Skeletal muscle tissue (tissue), 4 donors: ENCODE measurements around the gene RAB13. TPM values are rescaled to one million over a fixed set of nuclear protein-coding genes. Genes with fewer than 3 reads are reported as not detected.
"Not testable (repeated sequence)": the region's sequence is repeated elsewhere in the genome, so short reads cannot be mapped to it uniquely, and the experiment has no call there.

Source experiments
- H3K27ac ChIP-seq: one replicate; pipeline ENCODE4 v1.7.0; 2013; ENCODE audit warnings: mild to moderate bottlenecking, low read depth, low read length, inconsistent platforms
- H3K27me3 ChIP-seq, 3 donors: one replicate each; pipeline ENCODE4 v1.7.0; 2013; ENCODE audit warnings: low read length in 3 of 3; ENCODE audit not compliant: control insufficient read depth in 3 of 3, insufficient read depth in 3 of 3
- H3K36me3 ChIP-seq, 3 donors: one replicate each; pipeline ENCODE4 v1.7.0; 2013; ENCODE audit warnings: low read length in 3 of 3; ENCODE audit not compliant: control insufficient read depth in 3 of 3, insufficient read depth in 3 of 3
- H3K4me1 ChIP-seq, 3 donors: one replicate each; pipeline ENCODE4 v1.7.0; 2013; ENCODE audit warnings: low read length in 3 of 3, mild to moderate bottlenecking in 3 of 3; ENCODE audit not compliant: control insufficient read depth in 3 of 3, insufficient read depth in 3 of 3
- H3K4me3 ChIP-seq, 3 donors: one replicate each; pipeline ENCODE4 v1.7.0; 2013; ENCODE audit warnings: low read length in 3 of 3
- H3K9ac ChIP-seq, 3 donors: one replicate each; pipeline ENCODE4 v1.7.0; 2013; ENCODE audit warnings: low read length in 3 of 3, mild to moderate bottlenecking in 3 of 3, moderate library complexity in 2 of 3, low read depth in 1 of 3
- H3K9me3 ChIP-seq, 3 donors: one replicate each; pipeline ENCODE4 v1.7.0; 2013; ENCODE audit warnings: low read length in 3 of 3; ENCODE audit not compliant: control insufficient read depth in 3 of 3
- total RNA-seq: library from RNA; depleted of rRNA; stranded (reverse); fragments of >200 nt; gene quantifications from one replicate; pipeline ENCODE4 v1.2.3, GENCODE V29; 2014
- donor health status: Osteomylitis.

Gene RAB13
- total RNA-seq, 1 donor from 2014 or later = 18.3 TPM

DNA sequence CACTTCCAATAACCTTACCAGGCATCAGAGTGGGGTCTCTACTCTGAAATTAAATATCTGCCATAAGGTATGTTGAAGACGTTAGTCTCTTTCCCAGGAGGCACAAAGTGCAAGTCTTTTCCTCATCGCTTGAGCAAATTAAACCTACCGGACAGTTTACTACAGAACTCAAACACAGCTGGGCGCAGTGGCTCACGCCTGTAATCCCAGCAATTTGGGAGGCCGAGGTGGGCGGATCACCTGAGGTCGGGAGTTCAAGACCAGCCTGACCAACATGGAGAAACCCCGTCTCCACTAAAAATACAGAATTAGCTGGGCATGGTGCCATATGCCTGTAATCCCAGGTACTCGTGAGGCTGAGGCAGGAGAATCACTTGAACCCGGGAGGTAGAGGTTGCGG, 7.0 kb downstream of the RAB13 start:
- not testable (repeated sequence) for H3K4me3 ChIP-seq, H3K27me3 ChIP-seq, H3K9me3 ChIP-seq, H3K9ac ChIP-seq
- Histone ChIP-seq H3K27ac (peak overlapping the region; percentile 89), H3K4me1 (peaks cover 21 to 26% (median 26%) of the 10 kb centered on the region in 3 donors), H3K36me3 (peaks cover 13 to 26% (median 15%) of the 10 kb centered on the region in 3 donors)

DNA sequence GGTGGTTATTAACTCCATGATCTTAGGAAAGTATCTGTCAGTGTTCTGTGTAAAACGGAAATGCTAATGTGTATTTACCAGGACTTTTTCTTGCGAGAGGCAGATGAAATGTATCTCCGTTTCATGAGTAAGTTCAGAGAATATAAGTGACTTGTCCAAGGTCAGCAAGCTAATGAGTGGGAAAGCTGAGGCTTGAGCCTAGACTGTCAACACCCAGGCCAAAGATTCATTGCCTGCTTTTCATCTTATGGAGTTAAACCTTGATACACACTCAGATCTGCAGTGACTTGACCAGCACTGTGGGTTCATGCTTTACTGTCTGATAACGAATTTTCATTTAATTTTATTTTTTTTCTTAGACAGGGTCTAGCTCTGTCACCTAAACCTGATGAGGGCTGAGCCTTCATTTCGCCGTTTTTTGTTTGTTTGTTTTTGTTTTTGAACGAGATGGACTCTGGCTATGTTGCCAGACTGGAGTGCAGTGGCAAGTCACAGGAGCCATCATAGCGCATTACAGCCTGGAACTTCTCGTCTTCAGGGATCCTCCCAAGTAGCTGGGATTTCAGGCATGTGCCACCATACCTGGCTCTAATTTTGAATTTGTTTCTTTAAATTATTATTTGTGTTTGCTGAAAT, 7.7 kb downstream of the RAB13 start:
- Histone ChIP-seq H3K27ac (peak overlapping the region; percentile 89), H3K9ac (peak overlapping the region; percentile 91 to 99 (median 97)), H3K9me3 (no peaks in the 10 kb centered on the region)

DNA sequence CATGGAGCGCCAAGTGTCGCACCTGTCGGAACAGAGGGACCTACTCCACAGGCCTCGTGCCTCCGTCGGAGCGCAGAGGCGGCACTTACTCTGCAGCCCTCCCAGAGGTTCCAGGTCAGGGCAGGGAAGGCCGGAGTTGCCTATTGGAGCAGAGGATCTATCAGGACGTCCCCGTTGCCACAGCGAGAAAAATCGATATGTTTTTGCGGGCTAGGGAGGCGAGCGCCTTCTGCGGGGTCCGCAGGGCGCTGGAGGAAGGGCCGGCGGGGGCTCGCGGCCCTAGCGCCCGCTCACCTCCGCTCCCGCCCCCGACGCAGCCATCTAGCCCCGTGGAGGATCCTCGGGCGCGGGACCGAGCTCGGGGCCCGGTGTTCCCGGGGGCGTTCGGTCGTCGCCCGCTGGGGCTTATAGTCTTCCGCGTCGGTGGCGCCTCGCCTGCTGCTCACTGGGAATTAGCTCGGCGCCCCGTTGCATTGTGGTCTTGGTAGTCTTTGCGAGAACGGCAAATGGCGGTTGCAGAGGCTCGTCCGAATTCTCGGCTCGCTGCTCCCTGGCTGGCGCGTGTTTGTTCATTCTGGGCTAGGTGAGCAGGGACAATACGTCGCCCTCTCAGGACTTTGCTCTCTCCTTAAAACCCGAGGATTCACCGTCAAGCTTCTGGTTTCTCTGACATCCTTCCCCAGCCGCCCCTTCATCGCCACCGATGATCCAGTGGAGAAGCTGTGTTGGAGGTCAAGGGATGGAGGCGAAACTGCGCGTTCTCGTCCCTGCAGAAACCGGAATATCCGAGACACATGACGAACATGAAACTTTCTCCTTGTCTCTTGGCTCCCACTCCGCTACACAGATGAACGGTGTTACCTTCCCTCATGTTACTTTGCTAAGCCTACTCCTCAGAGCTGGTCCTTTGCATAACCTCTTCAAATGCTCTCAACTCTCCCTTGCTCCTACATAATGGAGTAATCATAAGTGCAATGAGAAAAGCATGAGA, 8.6 kb downstream of the RAB13 start, which contains the start of gene JTB:
Gene JTB, minus strand, starts transcription at position 425 of the 991 bp plus-strand sequence. Its CDS starts 422 bp downstream, at position 3.
- Histone ChIP-seq H3K9ac (peak within 1 kb of the TSS; percentile 91 to 99 (median 97)), H3K27me3 (no peaks in the 10 kb centered on the region), H3K27ac (peak within 1 kb of the TSS; percentile 89), H3K9me3 (no peaks in the 10 kb centered on the region), H3K4me3 (peak within 1 kb of the TSS; percentile 83 to 95 (median 84)), H3K4me1 (peaks cover 21 to 26% (median 26%) of the 10 kb centered on the region in 3 donors), H3K36me3 (peaks cover 20 to 34% (median 26%) of the 10 kb centered on the region in 3 donors)

More for the DNA sequence above, 7.7 kb downstream of the RAB13 start:
- Histone ChIP-seq H3K36me3 (peaks cover 20 to 31% (median 20%) of the 10 kb centered on the region in 3 donors), H3K4me1 (peaks cover 21 to 26% (median 26%) of the 10 kb centered on the region in 3 donors), H3K27me3 (no peaks in the 10 kb centered on the region), H3K4me3 (peak overlapping the region; percentile 83 to 95 (median 84))

DNA sequence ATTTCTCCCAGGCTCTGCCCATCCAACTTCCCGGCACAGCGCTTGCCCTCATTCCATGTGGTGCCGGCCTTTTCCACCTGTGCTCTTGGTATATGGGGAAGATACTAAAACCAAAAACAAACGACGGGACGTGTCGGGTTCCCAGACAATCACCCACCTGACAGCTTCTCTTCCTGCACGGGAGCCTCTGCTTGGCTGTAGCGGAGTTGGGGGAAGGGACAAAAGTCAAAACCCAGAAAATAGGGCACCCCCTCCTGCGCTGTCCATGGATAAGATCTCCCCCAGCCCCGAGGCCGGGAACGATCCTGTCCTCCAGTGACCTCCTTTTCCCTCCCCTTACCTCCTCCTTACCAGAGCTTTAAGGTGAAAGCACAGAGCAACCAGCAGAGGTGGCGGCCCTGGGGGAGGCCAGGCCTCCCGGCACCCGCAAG, 9.3 kb downstream of the RAB13 start:
- Histone ChIP-seq H3K9me3 (no peaks in the 10 kb centered on the region), H3K4me3 (peak overlapping the region; percentile 83 to 95 (median 84)), H3K36me3 (peaks cover 20 to 31% (median 30%) of the 10 kb centered on the region in 3 donors), H3K27me3 (no peaks in the 10 kb centered on the region), H3K4me1 (peaks cover 21 to 26% (median 26%) of the 10 kb centered on the region in 3 donors), H3K9ac (peak overlapping the region; percentile 91 to 99 (median 97)), H3K27ac (peak overlapping the region; percentile 89)

DNA sequence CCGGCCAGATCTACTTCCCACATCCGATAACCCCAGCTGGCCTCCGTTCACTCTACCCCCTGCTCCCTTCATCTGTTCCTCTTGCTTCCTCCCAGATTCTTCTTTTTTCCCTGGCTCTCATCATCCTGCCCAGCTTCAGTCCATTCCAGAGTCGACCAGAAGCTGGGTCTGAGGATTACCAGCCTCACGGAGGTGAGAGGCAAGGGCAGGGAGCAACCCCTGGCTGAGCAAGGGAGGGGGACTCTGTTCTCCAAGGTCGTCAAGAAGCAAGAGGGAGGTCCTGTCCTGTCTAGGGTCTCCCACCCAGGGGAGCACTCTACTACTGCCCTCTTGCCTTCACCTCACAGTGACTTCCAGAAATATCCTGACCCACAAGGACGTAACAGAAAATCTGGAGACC, 12.6 kb downstream of the RAB13 start:
- no peak overlapping the region for H3K4me3 ChIP-seq
- H3K27me3 ChIP-seq = no peaks in the 10 kb centered on the region
- peaks cover 20 to 31% (median 30%) of the 10 kb centered on the region in 3 donors for H3K36me3 ChIP-seq
- no peak overlapping the region for H3K27ac ChIP-seq
- no peaks in the 10 kb centered on the region for H3K9me3 ChIP-seq
- H3K4me1 ChIP-seq = peaks cover 23 to 33% (median 30%) of the 10 kb centered on the region in 3 donors
- no peak overlapping the region for H3K9ac ChIP-seq

DNA sequence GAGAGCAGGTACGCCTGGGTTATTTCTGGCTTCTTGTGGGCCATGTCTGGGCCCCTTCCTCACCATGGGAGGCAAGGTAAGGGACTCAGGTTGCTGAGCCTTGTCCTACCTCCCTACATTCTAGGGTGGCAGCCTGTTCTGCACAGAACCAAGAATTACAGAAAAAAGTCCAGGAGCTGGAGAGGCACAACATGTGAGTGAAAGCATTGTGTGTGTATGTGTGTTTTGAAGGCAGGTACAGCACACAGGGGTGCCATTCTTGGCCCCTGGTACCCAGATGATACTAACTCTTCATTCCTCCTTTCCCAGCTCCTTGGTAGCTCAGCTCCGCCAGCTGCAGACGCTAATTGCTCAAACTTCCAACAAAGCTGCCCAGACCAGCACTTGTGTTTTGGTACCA, 13.1 kb downstream of the RAB13 start:
- H3K9ac ChIP-seq = no peak overlapping the region
- H3K4me1 ChIP-seq = peaks cover 23 to 32% (median 30%) of the 10 kb centered on the region in 3 donors

DNA sequence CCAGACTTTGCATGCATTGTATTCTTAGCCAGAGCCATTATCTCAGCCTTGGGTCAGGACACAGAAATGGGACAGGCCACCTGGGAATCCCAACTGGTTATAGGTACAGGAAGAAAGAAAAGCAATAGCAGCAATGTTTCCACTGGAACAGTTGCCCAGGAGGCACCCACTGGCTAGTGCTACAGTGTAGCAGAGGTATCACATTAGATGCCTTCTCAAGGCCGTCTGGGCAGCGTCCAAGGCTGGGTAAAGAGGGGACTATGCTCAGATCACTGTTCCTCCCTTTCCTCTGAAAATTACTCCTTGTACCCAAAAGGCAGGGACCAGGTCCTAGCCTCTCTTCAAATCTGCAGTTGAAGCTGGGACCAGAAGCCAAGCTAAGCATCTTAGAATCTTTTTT, 15.8 kb downstream of the RAB13 start:
- no peak overlapping the region for H3K9ac ChIP-seq
- peaks cover 17 to 31% (median 23%) of the 10 kb centered on the region in 3 donors for H3K4me1 ChIP-seq
- peaks cover 14 to 24% (median 24%) of the 10 kb centered on the region in 3 donors for H3K36me3 ChIP-seq
- no peak overlapping the region for H3K27ac ChIP-seq
- H3K9me3 ChIP-seq = no peaks in the 10 kb centered on the region
- no peaks in the 10 kb centered on the region for H3K27me3 ChIP-seq
- H3K4me3 ChIP-seq = no peak overlapping the region

More for the DNA sequence above, 13.1 kb downstream of the RAB13 start:
- Histone ChIP-seq H3K36me3 (peaks cover 20 to 31% (median 30%) of the 10 kb centered on the region in 3 donors), H3K4me3 (no peak overlapping the region), H3K9me3 (no peaks in the 10 kb centered on the region), H3K27ac (no peak overlapping the region), H3K27me3 (no peaks in the 10 kb centered on the region)

DNA sequence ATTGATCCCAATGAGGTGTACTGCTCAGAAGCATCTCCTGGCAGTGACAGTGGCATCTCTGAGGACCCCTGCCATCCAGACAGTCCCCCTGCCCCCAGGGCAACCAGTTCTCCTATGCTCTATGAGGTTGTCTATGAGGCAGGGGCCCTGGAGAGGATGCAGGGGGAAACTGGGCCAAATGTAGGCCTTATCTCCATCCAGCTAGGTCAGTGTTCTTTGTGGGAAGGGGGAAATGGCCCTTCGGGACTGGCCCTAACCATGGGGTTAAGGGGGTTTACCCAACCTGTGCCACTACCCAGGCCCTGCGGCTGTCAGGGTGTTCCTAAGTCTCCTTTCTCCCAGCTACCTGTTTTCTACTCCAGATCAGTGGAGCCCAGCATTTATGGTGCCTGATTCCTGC, 17.2 kb downstream of the RAB13 start:
- Histone ChIP-seq H3K9me3 (no peaks in the 10 kb centered on the region), H3K36me3 (peaks cover 4 to 15% (median 14%) of the 10 kb centered on the region in 3 donors), H3K27me3 (no peaks in the 10 kb centered on the region), H3K27ac (no peak overlapping the region), H3K4me3 (peak overlapping the region in 1 of 3 donors; percentile 93), H3K9ac (no peak overlapping the region), H3K4me1 (peaks cover 21 to 34% (median 27%) of the 10 kb centered on the region in 3 donors)

DNA sequence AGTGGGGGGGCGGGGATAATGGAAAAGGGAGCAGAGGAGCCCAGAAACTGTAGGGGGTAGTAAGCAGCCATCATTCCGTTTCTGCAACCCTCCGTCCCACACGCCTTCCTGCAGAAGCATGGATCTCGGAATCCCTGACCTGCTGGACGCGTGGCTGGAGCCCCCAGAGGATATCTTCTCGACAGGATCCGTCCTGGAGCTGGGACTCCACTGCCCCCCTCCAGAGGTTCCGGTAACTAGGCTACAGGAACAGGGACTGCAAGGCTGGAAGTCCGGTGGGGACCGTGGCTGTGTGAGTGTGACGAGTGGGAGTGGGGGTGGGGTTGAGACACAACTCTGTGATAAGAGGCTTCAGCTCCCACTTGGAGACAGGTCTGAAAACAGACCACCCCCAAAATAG, 17.7 kb downstream of the RAB13 start:
- H3K4me1 ChIP-seq = peaks cover 24 to 37% (median 30%) of the 10 kb centered on the region in 3 donors
- H3K9me3 ChIP-seq = no peaks in the 10 kb centered on the region
- peak overlapping the region; percentile 90 for H3K27ac ChIP-seq
- peaks cover 0 to 10% (median 8%) of the 10 kb centered on the region in 3 donors for H3K36me3 ChIP-seq
- H3K27me3 ChIP-seq = no peaks in the 10 kb centered on the region
- peak overlapping the region; percentile 80 to 94 (median 92) for H3K9ac ChIP-seq
- H3K4me3 ChIP-seq = peak overlapping the region; percentile 70 to 93 (median 83)
